ENCODE results near the gene HPCA.

The HPCA gene

DNA sequence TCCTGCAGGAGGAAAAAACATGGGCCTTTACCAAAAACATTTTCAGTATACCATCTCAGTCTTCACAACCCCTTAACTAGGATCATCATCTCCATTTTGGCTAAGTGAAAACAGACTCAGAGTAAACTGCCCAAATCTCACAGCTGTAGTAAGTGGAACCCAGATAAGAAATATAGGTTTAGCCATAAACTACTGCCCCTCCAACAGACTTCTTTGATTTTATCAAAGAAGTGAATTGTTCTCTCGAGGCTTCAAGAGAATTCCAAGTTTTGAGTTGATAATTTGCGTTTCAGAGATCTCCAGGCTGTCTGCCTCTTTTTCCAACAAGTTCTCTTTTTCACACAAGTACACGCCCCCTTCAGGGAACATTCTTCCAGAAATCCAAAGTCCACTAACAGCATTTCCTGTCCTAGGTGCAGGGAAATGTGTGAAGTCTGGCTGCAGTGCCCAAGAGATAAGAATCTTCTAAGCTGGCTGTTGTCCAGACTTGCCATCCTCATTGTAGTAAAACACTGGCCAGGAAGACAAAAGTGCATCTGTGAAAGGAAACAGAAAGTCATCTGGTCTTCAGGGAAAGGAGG lies 47.5 kb downstream of the HPCA start:
- TF ChIP-seq GATA1 (IDR thresholded peaks at IDR 0.05; ENCODE audit: low read depth, low read length) (no peak), POLR2A (IDR thresholded peaks at IDR 0.05; ENCODE audit: low read length) (no peak)
- DNase-seq = peak; percentile 22 to 29

DNA sequence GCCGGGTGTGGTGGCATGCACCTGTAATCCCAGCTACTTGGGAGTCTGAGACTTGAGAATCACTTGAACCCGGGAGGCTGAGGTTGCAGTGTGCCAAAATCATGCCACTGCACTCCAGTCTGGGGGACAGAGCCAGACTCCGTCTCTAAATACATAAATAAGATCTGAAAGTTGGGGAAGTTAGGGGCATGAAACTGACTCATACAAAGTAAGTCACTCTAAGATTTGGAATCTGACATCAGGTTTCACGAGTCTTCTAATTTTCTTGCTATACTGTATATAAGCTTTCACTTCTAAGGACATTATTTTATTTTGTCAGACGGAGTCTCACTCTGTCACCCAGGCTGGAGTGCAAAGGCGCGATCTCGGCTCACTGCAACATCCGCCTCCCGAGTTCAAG lies 48.2 kb downstream of the HPCA start:
- no peak for DNase-seq
- TF ChIP-seq GATA1 (IDR thresholded peaks at IDR 0.05; ENCODE audit: low read depth, low read length) = no peak
- no peak for TF ChIP-seq POLR2A (IDR thresholded peaks at IDR 0.05; ENCODE audit: low read length)

DNA sequence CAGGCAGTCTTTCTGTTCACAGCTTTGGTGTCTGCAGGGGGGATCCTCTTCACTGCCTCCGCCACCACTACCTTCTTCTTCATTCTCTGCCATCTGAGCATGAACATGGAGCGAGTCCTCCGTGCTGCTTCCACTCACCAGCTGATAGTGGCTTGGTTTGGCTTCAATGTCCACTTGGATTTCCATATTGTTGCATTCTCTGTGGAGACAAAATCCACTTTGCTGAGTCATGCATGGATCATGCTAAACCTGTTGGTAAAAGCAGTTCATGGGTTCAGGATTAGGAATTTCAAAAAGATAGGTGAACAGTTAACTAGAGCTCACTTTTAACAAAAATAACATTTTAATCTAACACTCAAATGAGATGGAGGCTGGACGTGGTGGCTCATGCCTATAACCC lies 50.8 kb downstream of the HPCA start:
- TF ChIP-seq GATA1 (IDR thresholded peaks at IDR 0.05; ENCODE audit: low read depth, low read length) (no peak), POLR2A (IDR thresholded peaks at IDR 0.05; ENCODE audit: low read length) (no peak)
- DNase-seq = no peak

DNA sequence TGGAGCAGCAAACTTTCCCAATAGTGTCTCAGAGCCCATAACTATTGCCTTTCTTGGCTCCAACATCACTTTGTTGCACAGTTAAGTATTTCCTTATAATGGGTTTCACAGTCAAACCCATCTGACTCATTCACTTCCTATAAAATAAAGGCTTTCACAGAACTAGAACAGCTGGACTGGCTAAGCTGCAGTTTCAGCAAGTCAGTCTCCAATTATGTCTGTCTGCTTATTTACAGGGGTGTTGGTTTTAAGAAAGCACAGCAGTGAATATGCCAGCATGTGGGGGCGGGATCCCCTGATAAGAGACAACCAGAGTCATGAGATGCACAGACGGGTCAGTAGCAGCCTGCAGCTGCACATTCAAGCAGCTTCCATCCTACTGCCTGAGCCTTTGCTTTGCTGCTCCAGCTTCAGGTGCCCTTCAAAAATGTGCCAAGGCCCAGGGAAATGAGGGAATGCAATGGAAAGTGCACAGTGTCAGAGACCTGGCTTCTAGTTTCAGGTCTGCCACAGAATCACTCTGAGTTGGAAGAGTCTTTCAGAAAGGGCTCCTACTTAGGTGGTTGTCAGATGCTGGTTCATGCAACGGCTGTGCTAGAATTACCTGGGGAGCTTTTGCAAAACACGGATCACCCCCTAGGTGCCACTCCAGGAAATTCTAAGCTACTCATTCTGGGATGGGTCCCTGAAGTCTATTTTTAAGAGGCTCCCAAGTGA lies 53.5 kb downstream of the HPCA start:
- DNase-seq = peak; percentile 84 to 91
- TF ChIP-seq GATA1 (IDR thresholded peaks at IDR 0.05; ENCODE audit: low read depth, low read length) = peak; percentile 31
- TF ChIP-seq POLR2A (IDR thresholded peaks at IDR 0.05; ENCODE audit: low read length) = no peak

DNA sequence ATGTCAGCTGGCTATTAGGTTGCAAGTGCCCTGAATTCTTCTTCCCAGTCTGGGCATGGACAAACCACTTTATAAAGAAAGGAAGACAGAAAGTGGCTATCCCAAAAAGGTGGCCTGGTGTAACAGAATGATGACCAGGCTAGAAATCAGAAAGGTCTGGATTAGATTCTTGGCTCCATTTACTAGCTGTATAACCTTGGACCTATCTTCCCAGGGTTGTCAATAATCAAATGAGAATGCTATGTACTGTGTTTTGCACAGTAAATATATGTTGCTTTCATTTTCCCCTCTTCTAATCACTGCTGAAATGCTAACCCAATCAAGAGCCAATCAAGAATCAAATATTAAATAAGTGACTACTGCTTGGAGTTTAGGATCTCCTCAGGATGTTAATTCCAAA lies 57.9 kb downstream of the HPCA start:
- TF ChIP-seq POLR2A (IDR thresholded peaks at IDR 0.05; ENCODE audit: low read length) = no peak
- no peak for DNase-seq

Measured in erythroblast (primary cell).